HG03025 (cell line): ENCODE results near the gene IFT122.

Source experiments
- ATAC-seq: cut with Tn5 transposase; IDR thresholded peaks from one replicate; pipeline ENCODE4 v1.9.1; 2021; ENCODE audit warnings: mild to moderate bottlenecking, moderate library complexity; ENCODE audit not compliant: unreplicated experiment, low FRiP score

The IFT122 gene

DNA sequence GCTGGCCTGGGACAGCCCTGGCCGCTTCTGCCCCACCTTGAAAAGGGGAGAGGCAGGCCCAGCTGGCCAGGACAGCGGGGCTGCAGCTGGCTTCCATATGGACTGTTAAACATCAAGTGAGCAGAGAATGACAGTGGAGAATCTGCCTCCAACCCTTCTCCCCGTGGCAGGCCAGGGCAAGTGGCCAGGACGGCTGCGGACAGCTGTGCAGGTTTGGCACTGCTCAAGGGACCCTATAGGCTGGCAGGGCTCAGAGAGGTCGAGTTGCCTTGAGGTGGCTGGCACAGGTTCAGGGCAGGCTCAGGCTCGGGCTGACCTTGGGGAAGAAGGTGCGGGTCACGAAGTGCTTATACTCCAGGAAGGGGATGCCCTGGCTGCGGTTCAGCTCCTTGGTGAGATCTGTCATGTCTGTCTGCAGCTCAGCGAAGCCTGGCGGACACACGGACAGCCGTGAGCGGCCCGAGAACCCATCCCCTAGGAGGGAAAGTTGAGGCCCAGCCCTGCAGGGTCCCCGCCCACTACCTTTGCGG, 127.2 kb downstream of the IFT122 start:
- no peak for ATAC-seq

GRCh38 chr3:129567939-129568338, 127.9 kb downstream of the IFT122 start:
- ATAC-seq, result no peak

GRCh38 chr3:129569856-129570255, 129.8 kb downstream of the IFT122 start:
- ATAC-seq, result no peak
